ENCODE measurements around the gene SPDL1.
"Not testable (repeated sequence)": the region's sequence is repeated elsewhere in the genome, so short reads cannot be mapped to it uniquely, and the experiment has no call there.

The SPDL1 gene

DNA sequence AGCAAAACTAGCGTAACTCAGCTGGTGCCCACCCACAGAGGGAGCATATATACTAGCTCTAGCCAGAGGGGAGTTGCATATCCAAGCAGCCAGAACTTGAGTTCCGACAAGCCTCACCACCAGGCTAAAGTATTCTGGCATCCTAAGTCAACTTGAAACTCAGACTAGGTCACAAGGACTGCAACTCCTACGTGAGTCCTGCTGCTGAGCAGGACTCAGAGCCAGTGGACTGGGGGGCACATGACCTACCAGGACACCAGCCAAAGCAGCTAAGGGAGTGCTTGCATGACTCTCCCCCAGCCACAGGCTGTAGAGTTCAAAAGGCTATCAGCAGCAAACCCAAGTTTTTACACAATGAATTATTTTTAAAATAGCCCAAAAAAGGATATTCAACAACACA is 26.1 kb downstream of the SPDL1 start:
- H3K4me2 ChIP-seq (ENCODE audit: low read depth, low read length, poor library complexity, severe bottlenecking) = no peak overlapping the region
- H3K9me3 ChIP-seq (ENCODE audit: insufficient read depth, low read length) = no peaks in the 10 kb centered on the region
- H3K27me3 ChIP-seq (ENCODE audit: low read length) = no peaks in the 10 kb centered on the region
- H3K9me2 ChIP-seq (replicated peaks; ENCODE audit: insufficient read depth, low read length) = no peaks in the 10 kb centered on the region
- no peak overlapping the region for H3K27ac ChIP-seq (ENCODE audit: low read depth, low read length)
- H3K79me2 ChIP-seq (ENCODE audit: insufficient read depth, low read length) = no peaks in the 10 kb centered on the region
- TF ChIP-seq, protein P1, sequence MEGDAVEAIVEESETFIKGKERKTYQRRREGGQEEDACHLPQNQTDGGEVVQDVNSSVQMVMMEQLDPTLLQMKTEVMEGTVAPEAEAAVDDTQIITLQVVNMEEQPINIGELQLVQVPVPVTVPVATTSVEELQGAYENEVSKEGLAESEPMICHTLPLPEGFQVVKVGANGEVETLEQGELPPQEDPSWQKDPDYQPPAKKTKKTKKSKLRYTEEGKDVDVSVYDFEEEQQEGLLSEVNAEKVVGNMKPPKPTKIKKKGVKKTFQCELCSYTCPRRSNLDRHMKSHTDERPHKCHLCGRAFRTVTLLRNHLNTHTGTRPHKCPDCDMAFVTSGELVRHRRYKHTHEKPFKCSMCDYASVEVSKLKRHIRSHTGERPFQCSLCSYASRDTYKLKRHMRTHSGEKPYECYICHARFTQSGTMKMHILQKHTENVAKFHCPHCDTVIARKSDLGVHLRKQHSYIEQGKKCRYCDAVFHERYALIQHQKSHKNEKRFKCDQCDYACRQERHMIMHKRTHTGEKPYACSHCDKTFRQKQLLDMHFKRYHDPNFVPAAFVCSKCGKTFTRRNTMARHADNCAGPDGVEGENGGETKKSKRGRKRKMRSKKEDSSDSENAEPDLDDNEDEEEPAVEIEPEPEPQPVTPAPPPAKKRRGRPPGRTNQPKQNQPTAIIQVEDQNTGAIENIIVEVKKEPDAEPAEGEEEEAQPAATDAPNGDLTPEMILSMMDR (IDR thresholded peaks at IDR 0.05; ENCODE audit: insufficient read depth, low read length, poor library complexity, severe bottlenecking) = no peak
- no peak for TF ChIP-seq EZH2phosphoT487 (conservative IDR thresholded peaks at IDR 0.05; ENCODE audit: low read length)
- H4K20me1 ChIP-seq (ENCODE audit: low read depth, low read length) = no peaks in the 10 kb centered on the region
- H2AFZ ChIP-seq (ENCODE audit: low read depth, low read length, severe bottlenecking) = no peak overlapping the region
- no peaks in the 10 kb centered on the region for H3F3A ChIP-seq (ENCODE audit: insufficient read depth)
- no peak overlapping the region for H3K4me3 ChIP-seq (ENCODE audit: insufficient read depth, low read length, poor library complexity, severe bottlenecking)
- no peak overlapping the region for H3K9ac ChIP-seq (ENCODE audit: low read length)
- H3K36me3 ChIP-seq (ENCODE audit: low read length) = no peaks in the 10 kb centered on the region

DNA sequence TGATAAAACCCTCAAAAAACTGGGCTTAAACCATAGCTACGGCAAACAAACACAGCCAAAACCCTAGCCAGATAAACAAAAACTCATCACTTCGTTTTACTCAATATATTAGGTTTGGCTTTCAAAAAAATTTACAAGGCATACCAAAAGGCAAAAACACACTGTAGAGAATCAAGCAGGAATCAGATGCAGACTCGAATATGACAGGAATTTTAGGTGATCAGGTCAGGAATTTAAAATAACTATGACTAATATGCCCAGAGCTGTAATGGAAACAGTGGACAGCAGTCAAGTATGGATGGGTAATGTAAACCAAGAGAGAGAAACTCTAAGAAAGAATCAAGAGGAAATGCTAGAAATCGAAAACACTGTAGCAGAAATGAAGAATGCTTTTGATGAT is 27.0 kb downstream of the SPDL1 start:
- H3F3A ChIP-seq (ENCODE audit: insufficient read depth) = no peaks in the 10 kb centered on the region
- H3K79me2 ChIP-seq (ENCODE audit: insufficient read depth, low read length) = no peaks in the 10 kb centered on the region
- H3K9me2 ChIP-seq (replicated peaks; ENCODE audit: insufficient read depth, low read length) = no peaks in the 10 kb centered on the region
- H3K4me3 ChIP-seq (ENCODE audit: insufficient read depth, low read length, poor library complexity, severe bottlenecking) = no peak overlapping the region
- no peak overlapping the region for H3K9ac ChIP-seq (ENCODE audit: low read length)
- no peak overlapping the region for H2AFZ ChIP-seq (ENCODE audit: low read depth, low read length, severe bottlenecking)
- no peak overlapping the region for H3K27ac ChIP-seq (ENCODE audit: low read depth, low read length)
- H3K4me2 ChIP-seq (ENCODE audit: low read depth, low read length, poor library complexity, severe bottlenecking) = no peak overlapping the region
- no peaks in the 10 kb centered on the region for H3K27me3 ChIP-seq (ENCODE audit: low read length)
- no peak for TF ChIP-seq EZH2phosphoT487 (conservative IDR thresholded peaks at IDR 0.05; ENCODE audit: low read length)
- TF ChIP-seq, protein P1 (IDR thresholded peaks at IDR 0.05; ENCODE audit: insufficient read depth, low read length, poor library complexity, severe bottlenecking) = no peak
- H3K36me3 ChIP-seq (ENCODE audit: low read length) = no peaks in the 10 kb centered on the region
- no peaks in the 10 kb centered on the region for H4K20me1 ChIP-seq (ENCODE audit: low read depth, low read length)
- no peaks in the 10 kb centered on the region for H3K9me3 ChIP-seq (ENCODE audit: insufficient read depth, low read length)

DNA sequence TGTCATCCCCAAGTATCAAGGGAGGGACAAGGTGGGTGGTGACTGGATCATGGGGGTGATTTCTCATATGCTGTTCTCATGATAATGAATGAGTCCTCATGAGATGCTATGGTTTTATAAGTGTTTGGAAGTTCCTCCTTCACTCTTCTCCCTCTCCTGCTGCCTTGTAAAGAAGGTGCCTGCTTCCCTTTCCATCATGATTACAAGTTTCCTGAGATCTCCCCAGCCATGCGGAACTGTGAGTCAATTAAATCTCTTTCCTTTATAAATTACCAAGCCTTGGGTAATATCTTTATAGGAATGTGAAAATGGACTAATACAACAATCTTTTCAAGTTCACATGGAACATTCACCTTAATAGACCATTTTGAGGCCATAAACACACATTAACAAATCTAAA is 32.0 kb downstream of the SPDL1 start:
- no peak overlapping the region for H2AFZ ChIP-seq (ENCODE audit: low read depth, low read length, severe bottlenecking)
- no peak overlapping the region for H3K4me2 ChIP-seq (ENCODE audit: low read depth, low read length, poor library complexity, severe bottlenecking)

DNA sequence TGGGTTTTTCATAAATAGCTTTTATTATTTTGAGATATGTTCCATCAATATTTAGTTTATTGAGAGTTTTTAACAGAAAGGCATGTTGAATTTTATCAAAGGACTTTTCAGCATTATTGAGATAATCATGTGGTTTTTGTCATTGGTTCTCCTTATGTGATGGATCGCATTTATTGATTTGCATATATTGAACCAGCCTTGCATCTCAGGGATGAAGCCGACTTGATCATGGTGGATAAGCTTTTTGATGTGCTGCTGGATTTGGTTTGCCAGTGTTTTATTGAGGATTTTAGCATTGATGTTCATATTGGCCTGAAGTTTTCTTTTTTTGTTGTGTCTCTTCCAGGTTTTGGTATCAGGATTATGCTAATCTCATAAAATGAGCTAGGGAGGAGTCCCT is 40.7 kb downstream of the SPDL1 start:
- not testable (repeated sequence) for H3F3A ChIP-seq (ENCODE audit: insufficient read depth); H3K4me2 ChIP-seq (ENCODE audit: low read depth, low read length, poor library complexity, severe bottlenecking); H4K20me1 ChIP-seq (ENCODE audit: low read depth, low read length); H3K9ac ChIP-seq (ENCODE audit: low read length); H3K9me3 ChIP-seq (ENCODE audit: insufficient read depth, low read length); H3K79me2 ChIP-seq (ENCODE audit: insufficient read depth, low read length); H3K9me2 ChIP-seq (replicated peaks; ENCODE audit: insufficient read depth, low read length); H3K27me3 ChIP-seq (ENCODE audit: low read length); H3K4me3 ChIP-seq (ENCODE audit: insufficient read depth, low read length, poor library complexity, severe bottlenecking); H2AFZ ChIP-seq (ENCODE audit: low read depth, low read length, severe bottlenecking); H3K36me3 ChIP-seq (ENCODE audit: low read length); H3K27ac ChIP-seq (ENCODE audit: low read depth, low read length)

More for the DNA sequence above, 32.0 kb downstream of the SPDL1 start:
- H3K27ac ChIP-seq (ENCODE audit: low read depth, low read length) = no peak overlapping the region
- H3K9me3 ChIP-seq (ENCODE audit: insufficient read depth, low read length) = no peaks in the 10 kb centered on the region
- no peaks in the 10 kb centered on the region for H3F3A ChIP-seq (ENCODE audit: insufficient read depth)
- no peaks in the 10 kb centered on the region for H3K27me3 ChIP-seq (ENCODE audit: low read length)
- H3K36me3 ChIP-seq (ENCODE audit: low read length) = no peaks in the 10 kb centered on the region
- no peaks in the 10 kb centered on the region for H3K9me2 ChIP-seq (replicated peaks; ENCODE audit: insufficient read depth, low read length)
- no peak overlapping the region for H3K4me3 ChIP-seq (ENCODE audit: insufficient read depth, low read length, poor library complexity, severe bottlenecking)
- H4K20me1 ChIP-seq (ENCODE audit: low read depth, low read length) = no peaks in the 10 kb centered on the region
- TF ChIP-seq EZH2phosphoT487 (conservative IDR thresholded peaks at IDR 0.05; ENCODE audit: low read length) = no peak
- TF ChIP-seq, protein P1 (IDR thresholded peaks at IDR 0.05; ENCODE audit: insufficient read depth, low read length, poor library complexity, severe bottlenecking) = no peak
- H3K9ac ChIP-seq (ENCODE audit: low read length) = no peak overlapping the region
- H3K79me2 ChIP-seq (ENCODE audit: insufficient read depth, low read length) = no peaks in the 10 kb centered on the region

Measured in SU-DHL-6 (cell line).